Measurements from ENCODE around the gene ASPSCR1. TPM values are rescaled to one million over a fixed set of nuclear protein-coding genes. Genes with fewer than 3 reads are reported as not detected.

The ASPSCR1 gene
- total and polyA plus RNA-seq, 2 of the 13 experiments (the other 11 are each of a cell fraction or from before 2014, with no cell fraction given): 274 to 314 TPM

DNA sequence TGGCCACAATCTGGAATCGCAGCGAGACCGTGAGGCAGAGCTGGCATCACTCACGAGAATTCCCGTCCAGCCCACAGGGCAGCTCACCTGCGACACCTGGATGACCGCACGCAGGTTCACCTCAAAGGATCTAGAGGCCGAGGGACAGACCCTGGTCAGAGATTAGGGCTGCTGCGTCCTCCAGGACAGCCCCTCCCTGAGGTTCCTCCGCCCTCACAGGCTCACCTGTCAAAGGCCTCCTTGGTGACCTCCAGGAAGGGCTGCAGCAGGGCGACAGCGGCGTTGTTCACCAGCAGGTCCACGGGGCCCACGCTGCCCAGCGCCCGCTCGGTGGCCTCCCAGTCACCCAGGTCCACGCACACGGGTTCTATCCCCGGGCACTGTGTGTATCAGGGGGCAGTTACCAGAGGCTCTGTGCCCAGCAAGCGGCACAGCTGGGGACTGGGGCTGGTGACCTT, 59.2 kb downstream of the ASPSCR1 start (continued):
- no peak for TF ChIP-seq ZNF256 (CRISPR knock-in tag; conservative IDR thresholded peaks at IDR 0.05)
- no peak for TF ChIP-seq ZNF292 (CRISPR knock-in tag; IDR thresholded peaks at IDR 0.05; ENCODE audit: borderline replicate concordance, low read depth)
- TF ChIP-seq RNF219 (CRISPR knock-in tag; IDR thresholded peaks at IDR 0.05): no peak
- TF ChIP-seq, protein P1, sequence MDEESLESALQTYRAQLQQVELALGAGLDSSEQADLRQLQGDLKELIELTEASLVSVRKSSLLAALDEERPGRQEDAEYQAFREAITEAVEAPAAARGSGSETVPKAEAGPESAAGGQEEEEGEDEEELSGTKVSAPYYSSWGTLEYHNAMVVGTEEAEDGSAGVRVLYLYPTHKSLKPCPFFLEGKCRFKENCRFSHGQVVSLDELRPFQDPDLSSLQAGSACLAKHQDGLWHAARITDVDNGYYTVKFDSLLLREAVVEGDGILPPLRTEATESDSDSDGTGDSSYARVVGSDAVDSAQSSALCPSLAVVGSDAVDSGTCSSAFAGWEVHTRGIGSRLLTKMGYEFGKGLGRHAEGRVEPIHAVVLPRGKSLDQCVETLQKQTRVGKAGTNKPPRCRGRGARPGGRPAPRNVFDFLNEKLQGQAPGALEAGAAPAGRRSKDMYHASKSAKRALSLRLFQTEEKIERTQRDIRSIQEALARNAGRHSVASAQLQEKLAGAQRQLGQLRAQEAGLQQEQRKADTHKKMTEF (CRISPR knock-in tag; IDR thresholded peaks at IDR 0.05): no peak
- TF ChIP-seq, protein P2, sequence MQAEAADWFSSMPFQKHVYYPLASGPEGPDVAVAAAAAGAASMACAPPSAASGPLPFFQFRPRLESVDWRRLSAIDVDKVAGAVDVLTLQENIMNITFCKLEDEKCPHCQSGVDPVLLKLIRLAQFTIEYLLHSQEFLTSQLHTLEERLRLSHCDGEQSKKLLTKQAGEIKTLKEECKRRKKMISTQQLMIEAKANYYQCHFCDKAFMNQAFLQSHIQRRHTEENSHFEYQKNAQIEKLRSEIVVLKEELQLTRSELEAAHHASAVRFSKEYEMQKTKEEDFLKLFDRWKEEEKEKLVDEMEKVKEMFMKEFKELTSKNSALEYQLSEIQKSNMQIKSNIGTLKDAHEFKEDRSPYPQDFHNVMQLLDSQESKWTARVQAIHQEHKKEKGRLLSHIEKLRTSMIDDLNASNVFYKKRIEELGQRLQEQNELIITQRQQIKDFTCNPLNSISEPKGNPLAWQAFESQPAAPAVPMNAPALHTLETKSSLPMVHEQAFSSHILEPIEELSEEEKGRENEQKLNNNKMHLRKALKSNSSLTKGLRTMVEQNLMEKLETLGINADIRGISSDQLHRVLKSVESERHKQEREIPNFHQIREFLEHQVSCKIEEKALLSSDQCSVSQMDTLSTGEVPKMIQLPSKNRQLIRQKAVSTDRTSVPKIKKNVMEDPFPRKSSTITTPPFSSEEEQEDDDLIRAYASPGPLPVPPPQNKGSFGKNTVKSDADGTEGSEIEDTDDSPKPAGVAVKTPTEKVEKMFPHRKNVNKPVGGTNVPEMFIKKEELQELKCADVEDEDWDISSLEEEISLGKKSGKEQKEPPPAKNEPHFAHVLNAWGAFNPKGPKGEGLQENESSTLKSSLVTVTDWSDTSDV (CRISPR knock-in tag; IDR thresholded peaks at IDR 0.05): no peak
- TF ChIP-seq ATF7 (IDR thresholded peaks at IDR 0.05): no peak
- peak; percentile 12; the same call in 1 of the 2 replicates for TF ChIP-seq ATF7 (CRISPR knock-in tag; IDR thresholded peaks at IDR 0.05)
- no peak for TF ChIP-seq ZNF780A (CRISPR knock-in tag; IDR thresholded peaks at IDR 0.05)
- TF ChIP-seq THYN1 (CRISPR knock-in tag; IDR thresholded peaks at IDR 0.05; ENCODE audit: borderline replicate concordance, low read depth): no peak
- TF ChIP-seq, protein P3, sequence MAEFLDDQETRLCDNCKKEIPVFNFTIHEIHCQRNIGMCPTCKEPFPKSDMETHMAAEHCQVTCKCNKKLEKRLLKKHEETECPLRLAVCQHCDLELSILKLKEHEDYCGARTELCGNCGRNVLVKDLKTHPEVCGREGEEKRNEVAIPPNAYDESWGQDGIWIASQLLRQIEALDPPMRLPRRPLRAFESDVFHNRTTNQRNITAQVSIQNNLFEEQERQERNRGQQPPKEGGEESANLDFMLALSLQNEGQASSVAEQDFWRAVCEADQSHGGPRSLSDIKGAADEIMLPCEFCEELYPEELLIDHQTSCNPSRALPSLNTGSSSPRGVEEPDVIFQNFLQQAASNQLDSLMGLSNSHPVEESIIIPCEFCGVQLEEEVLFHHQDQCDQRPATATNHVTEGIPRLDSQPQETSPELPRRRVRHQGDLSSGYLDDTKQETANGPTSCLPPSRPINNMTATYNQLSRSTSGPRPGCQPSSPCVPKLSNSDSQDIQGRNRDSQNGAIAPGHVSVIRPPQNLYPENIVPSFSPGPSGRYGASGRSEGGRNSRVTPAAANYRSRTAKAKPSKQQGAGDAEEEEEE (CRISPR knock-in tag; IDR thresholded peaks at IDR 0.05; ENCODE audit: borderline replicate concordance): 0 out of 2 replicates have a peak, but pooled peaks have one; percentile 36
- no peak for TF ChIP-seq ZNF20 (CRISPR knock-in tag; IDR thresholded peaks at IDR 0.05)
- 0 out of 2 replicates have a peak, but pooled peaks have one; percentile 49 for TF ChIP-seq ZNF703 (CRISPR knock-in tag; IDR thresholded peaks at IDR 0.05; ENCODE audit: borderline replicate concordance)
- 0 out of 2 replicates have a peak, but pooled peaks have one; percentile 3 for TF ChIP-seq THAP7 (CRISPR knock-in tag; IDR thresholded peaks at IDR 0.05)
- no peak for TF ChIP-seq ZNF775 (CRISPR knock-in tag; IDR thresholded peaks at IDR 0.05; ENCODE audit: borderline replicate concordance)
- no peak for TF ChIP-seq ZMYM3 (CRISPR knock-in tag; IDR thresholded peaks at IDR 0.05)
- TF ChIP-seq BORCS8-MEF2B (CRISPR knock-in tag; IDR thresholded peaks at IDR 0.05): no peak
- no peak for TF ChIP-seq PBX2 (CRISPR knock-in tag; IDR thresholded peaks at IDR 0.05)
- TF ChIP-seq MEF2D (CRISPR knock-in tag; IDR thresholded peaks at IDR 0.05): no peak
- TF ChIP-seq GATAD2A (CRISPR knock-in tag; IDR thresholded peaks at IDR 0.05): 0 out of 2 replicates have a peak, but pooled peaks have one; percentile 6
